ENCODE data around the gene SNU13. TPM values are rescaled to one million over a fixed set of nuclear protein-coding genes. Genes with fewer than 3 reads are reported as not detected.

Gene SNU13
- total RNA-seq, 4 donors from 2014 or later, result 78.6 to 131 (median 111) TPM

DNA sequence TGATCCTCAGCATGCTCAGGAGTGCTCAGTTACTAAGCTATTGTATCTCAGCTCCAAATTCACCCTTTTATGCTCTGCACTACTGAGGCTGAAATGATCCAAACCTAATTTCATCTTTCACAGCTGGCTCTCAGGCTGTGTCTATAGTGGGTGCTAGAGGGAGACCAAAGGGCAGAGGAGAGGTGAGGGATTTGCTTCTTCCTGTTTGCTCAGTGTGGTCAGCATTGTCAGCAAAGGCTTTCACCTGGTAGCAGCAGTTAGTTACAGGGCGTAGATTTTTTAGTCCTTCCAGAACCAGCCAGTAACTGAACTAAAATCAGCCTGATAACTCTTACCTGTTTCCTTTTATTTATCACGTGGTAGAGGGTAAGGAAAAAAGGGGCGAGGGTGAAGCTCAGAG is 34.3 kb downstream of the SNU13 start:
- H3K4me3 ChIP-seq, result no peak overlapping the region
- WGBS, 2 donors (ENCODE audit: low coverage in 1 of 2), result 91% methylated on average over 3 of the region's 3 CpGs; no CpG with 5 or more reads in 1 of the 2 donors
- ATAC-seq, result no peak
- no peaks in the 10 kb centered on the region for H3K4me1 ChIP-seq
- TF ChIP-seq, protein P1, sequence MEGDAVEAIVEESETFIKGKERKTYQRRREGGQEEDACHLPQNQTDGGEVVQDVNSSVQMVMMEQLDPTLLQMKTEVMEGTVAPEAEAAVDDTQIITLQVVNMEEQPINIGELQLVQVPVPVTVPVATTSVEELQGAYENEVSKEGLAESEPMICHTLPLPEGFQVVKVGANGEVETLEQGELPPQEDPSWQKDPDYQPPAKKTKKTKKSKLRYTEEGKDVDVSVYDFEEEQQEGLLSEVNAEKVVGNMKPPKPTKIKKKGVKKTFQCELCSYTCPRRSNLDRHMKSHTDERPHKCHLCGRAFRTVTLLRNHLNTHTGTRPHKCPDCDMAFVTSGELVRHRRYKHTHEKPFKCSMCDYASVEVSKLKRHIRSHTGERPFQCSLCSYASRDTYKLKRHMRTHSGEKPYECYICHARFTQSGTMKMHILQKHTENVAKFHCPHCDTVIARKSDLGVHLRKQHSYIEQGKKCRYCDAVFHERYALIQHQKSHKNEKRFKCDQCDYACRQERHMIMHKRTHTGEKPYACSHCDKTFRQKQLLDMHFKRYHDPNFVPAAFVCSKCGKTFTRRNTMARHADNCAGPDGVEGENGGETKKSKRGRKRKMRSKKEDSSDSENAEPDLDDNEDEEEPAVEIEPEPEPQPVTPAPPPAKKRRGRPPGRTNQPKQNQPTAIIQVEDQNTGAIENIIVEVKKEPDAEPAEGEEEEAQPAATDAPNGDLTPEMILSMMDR (IDR thresholded peaks at IDR 0.05), result no peak
- no peak for TF ChIP-seq POLR2A (IDR thresholded peaks at IDR 0.05)
- no peak for TF ChIP-seq EP300 (IDR thresholded peaks at IDR 0.05)
- TF ChIP-seq POLR2AphosphoS5 (IDR thresholded peaks at IDR 0.05), result no peak
- no peak overlapping the region for H3K27ac ChIP-seq
- no peaks in the 10 kb centered on the region for H3K9me3 ChIP-seq
- H3K36me3 ChIP-seq, result peaks cover 0 to 100% of the 10 kb centered on the region in 2 donors
- H3K27me3 ChIP-seq, result no peaks in the 10 kb centered on the region

DNA sequence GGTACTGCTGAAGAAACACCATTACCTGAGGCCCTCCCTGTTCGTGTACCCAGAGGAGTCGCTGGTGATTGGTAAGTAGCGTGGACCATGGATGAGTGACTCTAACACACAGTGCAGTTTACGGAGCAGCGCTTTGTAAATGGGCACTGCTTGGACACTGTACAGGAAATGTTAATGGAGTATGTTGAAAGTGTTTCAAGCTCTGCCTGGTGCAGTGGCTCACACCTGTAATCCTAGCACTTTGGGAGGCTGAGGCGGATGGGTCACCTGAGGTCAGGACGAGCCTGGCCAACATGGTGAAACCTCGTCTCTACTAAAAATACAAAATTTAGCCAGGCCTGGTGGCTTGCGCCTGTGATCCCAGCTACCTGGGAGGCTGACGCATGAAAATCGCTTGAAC is 37.8 kb downstream of the SNU13 start:
- Histone ChIP-seq H3K27me3 (no peaks in the 10 kb centered on the region), H3K36me3 (peaks cover 0 to 100% of the 10 kb centered on the region in 2 donors), H3K4me1 (no peaks in the 10 kb centered on the region), H3K27ac (no peak overlapping the region), H3K9me3 (no peaks in the 10 kb centered on the region), H3K4me3 (no peak overlapping the region)
- TF ChIP-seq POLR2A (IDR thresholded peaks at IDR 0.05), result no peak
- TF ChIP-seq POLR2AphosphoS5 (IDR thresholded peaks at IDR 0.05), result no peak
- TF ChIP-seq, protein P1 (IDR thresholded peaks at IDR 0.05), result no peak
- no peak for TF ChIP-seq EP300 (IDR thresholded peaks at IDR 0.05)
- ATAC-seq, result no peak
- 89 to 96% methylated on average over 4 to 10 of the region's 11 CpGs for WGBS, 2 donors (ENCODE audit: low coverage in 1 of 2)

DNA sequence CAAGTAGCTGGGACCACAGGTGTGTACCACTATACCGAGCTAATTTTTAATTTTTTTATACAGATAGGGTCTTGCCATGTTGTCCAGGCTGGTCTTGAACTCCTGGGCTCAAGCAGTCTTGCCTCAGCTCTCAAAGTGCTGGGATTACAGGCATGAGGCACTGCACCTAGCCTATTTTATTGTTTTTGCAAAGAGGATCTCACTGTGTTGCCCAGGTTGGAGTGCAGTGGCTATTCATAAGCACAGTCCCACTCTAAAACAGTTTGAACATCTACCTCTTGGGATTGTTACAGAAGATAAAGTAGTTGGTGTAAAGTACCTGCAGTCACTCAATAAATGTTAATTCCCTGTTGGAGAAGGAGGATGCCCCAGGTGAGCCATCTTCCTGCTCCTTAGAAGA is 38.4 kb downstream of the SNU13 start:
- no peak overlapping the region for H3K4me3 ChIP-seq
- peaks cover 0 to 100% of the 10 kb centered on the region in 2 donors for H3K36me3 ChIP-seq
- no peaks in the 10 kb centered on the region for H3K9me3 ChIP-seq
- TF ChIP-seq POLR2A (IDR thresholded peaks at IDR 0.05) (no peak), POLR2AphosphoS5 (IDR thresholded peaks at IDR 0.05) (no peak)
- TF ChIP-seq, protein P1 (IDR thresholded peaks at IDR 0.05), result no peak
- no peaks in the 10 kb centered on the region for H3K27me3 ChIP-seq
- ATAC-seq, result no peak
- H3K27ac ChIP-seq, result no peak overlapping the region
- H3K4me1 ChIP-seq, result no peaks in the 10 kb centered on the region
- WGBS, 2 donors (ENCODE audit: low coverage in 1 of 2), result 88% methylated on average over 1 of the region's 1 CpG; no CpG with 5 or more reads in 1 of the 2 donors

DNA sequence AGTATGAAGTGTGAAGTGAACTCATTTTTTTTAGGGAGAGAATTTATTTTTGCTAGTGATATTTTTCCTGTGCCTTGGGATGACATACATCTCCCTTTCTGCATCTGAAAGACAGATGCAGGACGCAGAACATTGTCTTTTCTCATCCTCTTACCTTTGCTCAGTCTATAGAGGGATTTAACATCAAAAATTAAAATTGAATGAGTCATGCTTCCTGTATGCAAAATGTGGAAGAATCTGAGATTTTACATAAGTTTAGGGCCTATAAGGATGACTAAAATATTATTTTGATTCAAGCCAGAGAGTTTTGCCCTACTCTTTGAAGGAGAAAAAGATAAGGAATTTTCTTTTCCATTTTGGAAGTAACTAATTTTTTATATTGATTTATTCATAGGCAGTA is 40.2 kb downstream of the SNU13 start:
- WGBS, 2 donors (ENCODE audit: low coverage in 1 of 2), result 88 to 100% methylated on average over 1 of the region's 1 CpG
- Histone ChIP-seq H3K36me3 (peaks cover 0 to 100% of the 10 kb centered on the region in 2 donors), H3K9me3 (no peaks in the 10 kb centered on the region), H3K4me1 (no peaks in the 10 kb centered on the region), H3K27ac (no peak overlapping the region), H3K27me3 (no peaks in the 10 kb centered on the region), H3K4me3 (no peak overlapping the region)
- TF ChIP-seq EP300 (IDR thresholded peaks at IDR 0.05) (no peak), POLR2AphosphoS5 (IDR thresholded peaks at IDR 0.05) (no peak), POLR2A (IDR thresholded peaks at IDR 0.05) (no peak)
- TF ChIP-seq, protein P1 (IDR thresholded peaks at IDR 0.05), result no peak
- no peak for ATAC-seq

DNA sequence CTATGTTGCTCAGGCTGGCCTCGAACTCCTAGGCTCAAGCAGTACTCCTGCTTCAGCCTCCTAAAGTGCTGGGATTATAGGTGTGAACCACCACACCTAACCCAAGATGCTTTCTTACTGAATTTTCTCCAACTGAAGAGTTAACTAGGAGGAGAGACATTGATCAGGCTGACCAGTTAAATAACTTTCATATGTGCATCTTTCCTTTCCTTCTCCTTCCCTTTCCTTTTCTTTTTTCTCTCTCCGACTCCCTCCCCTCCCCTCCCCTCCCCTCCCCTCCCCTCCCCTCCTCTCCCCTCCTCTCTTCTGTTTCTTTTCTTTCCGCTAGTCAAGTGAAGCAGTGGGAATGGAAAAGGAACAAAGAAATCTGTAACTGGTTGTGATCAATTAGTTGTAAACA is 40.9 kb downstream of the SNU13 start:
- no peak for TF ChIP-seq EP300 (IDR thresholded peaks at IDR 0.05)
- no peak for TF ChIP-seq POLR2AphosphoS5 (IDR thresholded peaks at IDR 0.05)
- TF ChIP-seq, protein P1 (IDR thresholded peaks at IDR 0.05), result no peak
- TF ChIP-seq POLR2A (IDR thresholded peaks at IDR 0.05), result no peak
- WGBS, 2 donors (ENCODE audit: low coverage in 1 of 2), result 67 to 100% methylated on average over 1 to 3 of the region's 3 CpGs
- Histone ChIP-seq H3K9me3 (no peaks in the 10 kb centered on the region), H3K4me1 (no peaks in the 10 kb centered on the region), H3K4me3 (no peak overlapping the region), H3K27ac (no peak overlapping the region), H3K27me3 (no peaks in the 10 kb centered on the region), H3K36me3 (peaks cover 0 to 100% of the 10 kb centered on the region in 2 donors)
- no peak for ATAC-seq
